Thymus (tissue), 11 donors: ENCODE measurements around the gene COQ4. TPM values are rescaled to one million over a fixed set of nuclear protein-coding genes. Genes with fewer than 3 reads are reported as not detected.
A peak's percentile ranks its signal among the peaks of the same experiment; 100 is the strongest.

Source experiments
- DNase-seq, 9 donors: peaks; one replicate each; pipeline ENCODE4 v3.0.0-alpha.2; 2013; ENCODE audit warnings: low spot score in 9 of 9, low read depth in 6 of 9, missing footprints in 1 of 9
- H3K27ac ChIP-seq, 2 donors: one replicate each; pipeline ENCODE4 v1.5.1; 2013; ENCODE audit warnings: control low read depth in 1 of 2, low read depth in 1 of 2, low read length in 1 of 2, mild to moderate bottlenecking in 1 of 2, moderate library complexity in 1 of 2
- H3K27me3 ChIP-seq, 2 donors: one replicate each; pipeline ENCODE4 v1.5.1; 2013; ENCODE audit warnings: low read length in 1 of 2; ENCODE audit not compliant: control insufficient read depth in 2 of 2, insufficient read depth in 1 of 2
- H3K36me3 ChIP-seq, 2 donors: one replicate each; pipeline ENCODE4 v1.5.1; 2013; ENCODE audit warnings: low read length in 1 of 2, mild to moderate bottlenecking in 1 of 2, moderate library complexity in 1 of 2; ENCODE audit not compliant: control insufficient read depth in 2 of 2, insufficient read depth in 2 of 2
- H3K4me1 ChIP-seq, 2 donors: one replicate each; pipeline ENCODE4 v1.5.1; 2013; ENCODE audit warnings: low read length in 2 of 2; ENCODE audit not compliant: control insufficient read depth in 2 of 2, insufficient read depth in 2 of 2
- H3K4me3 ChIP-seq, 2 donors: one replicate each; pipeline ENCODE4 v1.5.1; 2013; ENCODE audit warnings: low read length in 2 of 2, control low read depth in 1 of 2, mild to moderate bottlenecking in 1 of 2
- H3K9me3 ChIP-seq, 2 donors: one replicate each; pipeline ENCODE4 v1.5.1; 2013; ENCODE audit warnings: low read length in 1 of 2, mild to moderate bottlenecking in 1 of 2; ENCODE audit not compliant: control insufficient read depth in 2 of 2, insufficient read depth in 1 of 2
- WGBS: extraction: QIAGEN DNeasy Blood & Tissue Kit; methylation state at CpG from one replicate; pipeline ENCODE4 v1.1.7; 2013; 5-methylcytosine and 5-hydroxymethylcytosine counted together
- polyA plus RNA-seq: library from polyadenylated mRNA; stranded (reverse); fragments of 200-250 nt; gene quantifications from one replicate; pipeline ENCODE4 v1.2.3, GENCODE V29; 2013
- total RNA-seq: library from RNA; stranded (reverse); fragments of 120-200 nt; gene quantifications from one replicate; pipeline ENCODE4 v1.2.4, GENCODE V29; 2013
- donor health status: healthy.

COQ4 gene
- total and polyA plus RNA-seq, 2 donors, result 27.9 to 61.7 TPM

- Histone ChIP-seq H3K4me1 (peaks cover 10 to 26% of the 10 kb centered on the region in 2 donors), H3K27me3 (no peaks in the 10 kb centered on the region), H3K36me3 (no peaks in the 10 kb centered on the region), H3K27ac (no peak overlapping the region), H3K9me3 (no peaks in the 10 kb centered on the region), H3K4me3 (no peak overlapping the region)
- DNase-seq, result peak in 1 of 9 donors; percentile 42
- 92% methylated on average over 5 of the region's 5 CpGs for WGBS
Measured at GRCh38 chr9:128280084-128280622, 42.5 kb upstream of the COQ4 start.

GRCh38 chr9:128282500-128282899 lies 40.1 kb upstream of the COQ4 start:
- no peak for DNase-seq
- Histone ChIP-seq H3K36me3 (peaks cover 6 to 17% of the 10 kb centered on the region in 2 donors), H3K27ac (no peak overlapping the region), H3K4me1 (peaks cover 0 to 16% of the 10 kb centered on the region in 2 donors), H3K4me3 (no peak overlapping the region), H3K27me3 (no peaks in the 10 kb centered on the region), H3K9me3 (no peaks in the 10 kb centered on the region)
- over 99% methylated on average over 6 of the region's 6 CpGs for WGBS

- peaks cover 6 to 24% of the 10 kb centered on the region in 2 donors for H3K36me3 ChIP-seq
- H3K9me3 ChIP-seq, result no peaks in the 10 kb centered on the region
- peaks cover 0 to 5% of the 10 kb centered on the region in 2 donors for H3K4me1 ChIP-seq
- H3K27me3 ChIP-seq, result no peaks in the 10 kb centered on the region
- 97% methylated on average over 12 of the region's 12 CpGs for WGBS
- no peak overlapping the region for H3K27ac ChIP-seq
- H3K4me3 ChIP-seq, result no peak overlapping the region
- DNase-seq, result no peak
Measured at GRCh38 chr9:128285033-128285784, 37.4 kb upstream of the COQ4 start.

GRCh38 chr9:128286440-128286839 lies 36.2 kb upstream of the COQ4 start:
- WGBS, result 97% methylated on average over 6 of the region's 6 CpGs
- no peak overlapping the region for H3K27ac ChIP-seq
- no peaks in the 10 kb centered on the region for H3K4me1 ChIP-seq
- H3K9me3 ChIP-seq, result no peaks in the 10 kb centered on the region
- no peak for DNase-seq
- peaks cover 6 to 24% of the 10 kb centered on the region in 2 donors for H3K36me3 ChIP-seq
- H3K27me3 ChIP-seq, result no peaks in the 10 kb centered on the region
- no peak overlapping the region for H3K4me3 ChIP-seq

- Histone ChIP-seq H3K4me1 (no peaks in the 10 kb centered on the region), H3K9me3 (no peaks in the 10 kb centered on the region), H3K27me3 (no peaks in the 10 kb centered on the region), H3K27ac (no peak overlapping the region), H3K36me3 (peaks cover 6 to 24% of the 10 kb centered on the region in 2 donors), H3K4me3 (no peak overlapping the region)
- WGBS, result 97% methylated on average over 11 of the region's 11 CpGs
- DNase-seq, result no peak
Measured at GRCh38 chr9:128288273-128289004, 34.2 kb upstream of the COQ4 start.

GRCh38 chr9:128292009-128292408 lies 30.6 kb upstream of the COQ4 start:
- Histone ChIP-seq H3K27ac (no peak overlapping the region), H3K36me3 (peaks cover 0 to 7% of the 10 kb centered on the region in 2 donors), H3K27me3 (no peaks in the 10 kb centered on the region), H3K9me3 (no peaks in the 10 kb centered on the region), H3K4me1 (no peaks in the 10 kb centered on the region), H3K4me3 (no peak overlapping the region)
- DNase-seq, result no peak
- WGBS, result 96% methylated on average over 3 of the region's 3 CpGs

GRCh38 chr9:128293091-128293490 lies 29.5 kb upstream of the COQ4 start:
- peak in 1 of 9 donors; percentile 20 for DNase-seq
- Histone ChIP-seq H3K4me3 (no peak overlapping the region), H3K4me1 (no peaks in the 10 kb centered on the region), H3K27ac (no peak overlapping the region), H3K36me3 (peaks cover 0 to 7% of the 10 kb centered on the region in 2 donors), H3K9me3 (no peaks in the 10 kb centered on the region), H3K27me3 (no peaks in the 10 kb centered on the region)
- 87% methylated on average over 4 of the region's 4 CpGs for WGBS

- Histone ChIP-seq H3K36me3 (no peaks in the 10 kb centered on the region), H3K9me3 (no peaks in the 10 kb centered on the region), H3K4me3 (no peak overlapping the region), H3K27me3 (no peaks in the 10 kb centered on the region), H3K4me1 (no peaks in the 10 kb centered on the region), H3K27ac (no peak overlapping the region)
- 96% methylated on average over 4 of the region's 4 CpGs for WGBS
- DNase-seq, result no peak
Measured at GRCh38 chr9:128294142-128294541, 28.5 kb upstream of the COQ4 start.
